A549 (cell line): ENCODE data around the gene KIF12. TPM values are rescaled to one million over a fixed set of nuclear protein-coding genes. Genes with fewer than 3 reads are reported as not detected.

Experiments used
- ATAC-seq, 2 experiments: fragments of 200-7000 bp in 1 of 2; fragments of >200 bp in 1 of 2; cut with Nextera tagmentation in 1 of 2; cut with Tn5 transposase in 1 of 2; 3 replicates each; pipeline versions ENCODE4 v1.8.0 to v1.9.1; 2018 to 2020; ENCODE audit warnings: mild to moderate bottlenecking in 1 of 2, moderate library complexity in 1 of 2
- CTCF ChIA-PET: fragments of 300-600 bp; sonication (Branson Sonifier 250); formaldehyde crosslinking; extraction: SDS; loops from one replicate; lab custom pipeline; 2021; ENCODE audit warnings: antibody characterized with exemption, inconsistent platforms; lab: Yijun Ruan, JAX
- POLR2A ChIA-PET: fragments of 350-600 bp; formaldehyde crosslinking; extraction: SDS; loops from one replicate; lab custom pipeline; 2021; ENCODE audit warnings: antibody characterized with exemption, inconsistent platforms; lab: Yijun Ruan, JAX
- DNase-seq, 2 experiments: peaks; one replicate each; pipeline versions ENCODE4 v3.0.0 to v3.0.0-alpha.2; 2011 to 2016; ENCODE audit warnings: low read depth in 1 of 2, low spot score in 1 of 2
- FAIRE-seq: peaks from 2 replicates; lab custom pipeline; 2011; peaks lifted over from hg19 to GRCh38; lab: Jason Lieb, UNC
- H3K27ac ChIP-seq, 2 experiments: fragments of >200 bp; sonication (Bioruptor Twin); formaldehyde crosslinking; 3 replicates each; pipeline ENCODE4 v1.5.1; 2016 to 2017
- H3K4me1 ChIP-seq: fragments of >200 bp; sonication (Bioruptor Twin); formaldehyde crosslinking; 3 replicates; pipeline ENCODE4 v1.6.1; 2016
- H3K4me2 ChIP-seq: fragments of >200 bp; sonication (Bioruptor Twin); formaldehyde crosslinking; 3 replicates; pipeline ENCODE4 v1.6.1; 2016
- H3K4me3 ChIP-seq: fragments of >200 bp; sonication (Bioruptor Twin); formaldehyde crosslinking; 3 replicates; pipeline ENCODE4 v1.5.1; 2016
- H3K9me3 ChIP-seq: fragments of >200 bp; sonication (Bioruptor Twin); formaldehyde crosslinking; 3 replicates; pipeline ENCODE4 v1.6.1; 2016
- ATOH8 ChIP-seq: fragments of 250-450 bp; sonication (Bioruptor Pico); IDR thresholded peaks from 2 replicates; pipeline ENCODE4 v1.5.0; 2020; ENCODE audit warnings: low read depth, mild to moderate bottlenecking, moderate library complexity
- CBX8 ChIP-seq: fragments of 200-600 bp; sonication (generic); IDR thresholded peaks from 2 replicates; pipeline ENCODE4 v1.6.1; 2016
- CHD4 ChIP-seq: fragments of 200-600 bp; sonication (generic); IDR thresholded peaks from 2 replicates; pipeline ENCODE4 v1.6.1; 2016; ENCODE audit warnings: antibody characterized with exemption, mild to moderate bottlenecking, borderline replicate concordance
- E2F6 ChIP-seq: IDR thresholded peaks from 2 replicates; pipeline ENCODE4 v1.6.1; 2012; ENCODE audit warnings: low read depth, borderline replicate concordance
- EHF ChIP-seq: fragments of 250-450 bp; sonication (Bioruptor Pico); IDR thresholded peaks from 2 replicates; pipeline ENCODE4 v1.5.0; 2020; ENCODE audit warnings: mild to moderate bottlenecking
- GATA3 ChIP-seq: IDR thresholded peaks from 2 replicates; pipeline ENCODE4 v1.6.1; 2012; ENCODE audit warnings: borderline replicate concordance
- HDAC2 ChIP-seq: fragments of 200-600 bp; sonication (generic); IDR thresholded peaks from 2 replicates; pipeline ENCODE4 v1.6.1; 2016
- HMGXB4 ChIP-seq: fragments of 250-450 bp; sonication (Bioruptor Pico); IDR thresholded peaks from 2 replicates; pipeline ENCODE4 v1.5.0; 2021; ENCODE audit warnings: mild to moderate bottlenecking, moderate library complexity, borderline replicate concordance
- HOXA7 ChIP-seq: fragments of 250-450 bp; sonication (Bioruptor Pico); IDR thresholded peaks from 2 replicates; pipeline ENCODE4 v1.5.0; 2020; ENCODE audit warnings: mild to moderate bottlenecking, moderate library complexity
- HOXB5 ChIP-seq: fragments of 250-450 bp; sonication (Bioruptor Pico); IDR thresholded peaks from 2 replicates; pipeline ENCODE4 v1.5.0; 2020; ENCODE audit warnings: mild to moderate bottlenecking, moderate library complexity
- JUN ChIP-seq, 2 experiments: fragments of >200 bp; sonication (Bioruptor Twin); formaldehyde crosslinking; IDR thresholded peaks; 2 replicates in 1 of 2; 3 replicates in 1 of 2; pipeline ENCODE4 v1.6.1; 2016 to 2017
- KDM5A ChIP-seq: fragments of 200-600 bp; sonication (generic); IDR thresholded peaks from 2 replicates; pipeline ENCODE4 v1.6.1; 2016; ENCODE audit warnings: antibody characterized with exemption, mild to moderate bottlenecking
- MAFK ChIP-seq: fragments of 450-650 bp; IDR thresholded peaks from 2 replicates; pipeline ENCODE4 v1.6.1; 2014; ENCODE audit not compliant: partially characterized antibody
- MAX ChIP-seq: IDR thresholded peaks from 2 replicates; pipeline ENCODE4 v1.6.1; 2012
- NR3C1 ChIP-seq: fragments of >200 bp; sonication (Bioruptor Twin); formaldehyde crosslinking; IDR thresholded peaks from 3 replicates; pipeline ENCODE4 v1.6.1; 2017
- RARB ChIP-seq: fragments of 250-450 bp; sonication (Bioruptor Pico); IDR thresholded peaks from 2 replicates; pipeline ENCODE4 v1.8.0; 2021; ENCODE audit warnings: mild to moderate bottlenecking, moderate library complexity
- REST ChIP-seq: fragments of 200-600 bp; sonication (generic); IDR thresholded peaks from 2 replicates; pipeline ENCODE4 v1.6.1; 2016; ENCODE audit warnings: antibody characterized with exemption, mild to moderate bottlenecking, moderate library complexity
- SREBF2 ChIP-seq: fragments of 450-650 bp; IDR thresholded peaks from 2 replicates; pipeline ENCODE4 v1.6.1; 2014; ENCODE audit warnings: mild to moderate bottlenecking, moderate library complexity
- TP53 ChIP-seq: fragments of 250-450 bp; sonication (Bioruptor Pico); IDR thresholded peaks from 2 replicates; pipeline ENCODE4 v1.5.0; 2021; ENCODE audit warnings: mild to moderate bottlenecking, moderate library complexity
- USF2 ChIP-seq: fragments of 450-650 bp; IDR thresholded peaks from 2 replicates; pipeline ENCODE4 v1.6.1; 2014; ENCODE audit warnings: antibody characterized with exemption
- ZFP36 ChIP-seq: fragments of 450-650 bp; IDR thresholded peaks from 2 replicates; pipeline ENCODE4 v1.6.1; 2014; ENCODE audit warnings: borderline replicate concordance; ENCODE audit not compliant: partially characterized antibody
- ZNF302 ChIP-seq: fragments of 250-450 bp; sonication (Bioruptor Pico); IDR thresholded peaks from 2 replicates; pipeline ENCODE4 v1.9.0; 2021; ENCODE audit warnings: inconsistent platforms, mild to moderate bottlenecking, moderate library complexity
- ZSCAN20 ChIP-seq: fragments of 250-450 bp; sonication (Bioruptor Pico); IDR thresholded peaks from 2 replicates; pipeline ENCODE4 v1.8.0; 2022; ENCODE audit warnings: mild to moderate bottlenecking, moderate library complexity
- WGBS: methylation state at CpG from one replicate; pipeline ENCODE4 v1.1.6; 2017; ENCODE audit errors: missing lambda C conversion rate; 5-methylcytosine and 5-hydroxymethylcytosine counted together
- polyA plus RNA-seq, 4 experiments: library from polyadenylated mRNA; depleted of rRNA in 3 of 4; stranded (reverse); fragments of >200 nt; fragmentation: RNase III in 1 of 4; extraction: RNeasy Plus Mini Kit Qiagen cat#74134 plus additional on column Dnase treatment in 1 of 4; gene quantifications; 2 replicates in 3 of 4; 3 replicates in 1 of 4; pipeline ENCODE4 v1.2.3, GENCODE V29; 2011 to 2017

The KIF12 gene
- polyA plus RNA-seq, 2 of the 4 experiments (the other 2 are of a cell fraction), result 6.0 to 6.3 TPM

- WGBS, result 76% methylated on average over 10 of the region's 12 CpGs
Measured at GRCh38 chr9:114116126-114116747, 17.1 kb upstream of the KIF12 start.

GRCh38 chr9:114115654-114116125 lies 16.6 kb upstream of the KIF12 start:
- peaks cover 12% of the 10 kb centered on the region for H3K4me1 ChIP-seq
- FAIRE-seq (no peak), DNase-seq (no peak), ATAC-seq (no peak)
- ChIA-PET POLR2A (no interaction called here), CTCF (interaction anchor here (1.1 to 6.1 kb wide), 7 partner anchors 8 to 378 kb away, joined by 3 to 54 read pairs (median 5); no protein-coding TSS in a partner anchor)
- no peaks in the 10 kb centered on the region for H3K9me3 ChIP-seq
- H3K4me2 ChIP-seq, result no peak overlapping the region
- H3K4me3 ChIP-seq, result no peak overlapping the region
- 82% methylated on average over 8 of the region's 9 CpGs for WGBS
- H3K27ac ChIP-seq, result 0 out of 6 replicates have a peak overlapping the region, but pooled peaks of 1 of the 2 experiments have one; percentile 29
- TF ChIP-seq GATA3, result no peak
- no peak for TF ChIP-seq USF2
- no peak for TF ChIP-seq SREBF2
- no peak for TF ChIP-seq CBX8
- TF ChIP-seq ATOH8, result no peak
- no peak for TF ChIP-seq HOXA7
- TF ChIP-seq REST, result no peak
- TF ChIP-seq ZSCAN20 (CRISPR knock-in tag), result no peak
- no peak for TF ChIP-seq ZFP36
- no peak for TF ChIP-seq MAFK
- no peak for TF ChIP-seq HMGXB4 (CRISPR knock-in tag)
- TF ChIP-seq JUN (IDR thresholded peaks at IDR 0.05), result no peak

More at GRCh38 chr9:114116126-114116747, 17.1 kb upstream of the KIF12 start:
- no peak for FAIRE-seq
- Histone ChIP-seq H3K4me3 (no peak overlapping the region), H3K27ac (0 out of 6 replicates have a peak overlapping the region, but pooled peaks of 1 of the 2 experiments have one; percentile 29), H3K9me3 (no peaks in the 10 kb centered on the region), H3K4me1 (peaks cover 11% of the 10 kb centered on the region), H3K4me2 (no peak overlapping the region)
- ChIA-PET CTCF (interaction anchor here (1.0 to 6.1 kb wide), 7 partner anchors 9 to 175 kb away, joined by 3 to 54 read pairs (median 5); no protein-coding TSS in a partner anchor), POLR2A (no interaction called here)
- DNase-seq, result no peak
- no peak for ATAC-seq
- no peak for TF ChIP-seq NR3C1
- no peak for TF ChIP-seq HMGXB4 (CRISPR knock-in tag)
- TF ChIP-seq ATOH8, result no peak
- no peak for TF ChIP-seq CHD4
- no peak for TF ChIP-seq EHF (CRISPR knock-in tag)
- no peak for TF ChIP-seq KDM5A
- TF ChIP-seq HDAC2, result no peak
- TF ChIP-seq GATA3, result no peak
- no peak for TF ChIP-seq E2F6
- TF ChIP-seq RARB (CRISPR knock-in tag), result no peak
- TF ChIP-seq HOXB5, result no peak
- no peak for TF ChIP-seq TP53 (CRISPR knock-in tag)
- TF ChIP-seq ZSCAN20 (CRISPR knock-in tag), result no peak
- TF ChIP-seq MAX, result no peak
- TF ChIP-seq ZNF302 (CRISPR knock-in tag), result no peak
